ENCODE data around the gene DENND2C.

GRCh38 chr1:114589122-114589521 lies 80.7 kb downstream of the DENND2C start:
- TF ChIP-seq, protein P1, sequence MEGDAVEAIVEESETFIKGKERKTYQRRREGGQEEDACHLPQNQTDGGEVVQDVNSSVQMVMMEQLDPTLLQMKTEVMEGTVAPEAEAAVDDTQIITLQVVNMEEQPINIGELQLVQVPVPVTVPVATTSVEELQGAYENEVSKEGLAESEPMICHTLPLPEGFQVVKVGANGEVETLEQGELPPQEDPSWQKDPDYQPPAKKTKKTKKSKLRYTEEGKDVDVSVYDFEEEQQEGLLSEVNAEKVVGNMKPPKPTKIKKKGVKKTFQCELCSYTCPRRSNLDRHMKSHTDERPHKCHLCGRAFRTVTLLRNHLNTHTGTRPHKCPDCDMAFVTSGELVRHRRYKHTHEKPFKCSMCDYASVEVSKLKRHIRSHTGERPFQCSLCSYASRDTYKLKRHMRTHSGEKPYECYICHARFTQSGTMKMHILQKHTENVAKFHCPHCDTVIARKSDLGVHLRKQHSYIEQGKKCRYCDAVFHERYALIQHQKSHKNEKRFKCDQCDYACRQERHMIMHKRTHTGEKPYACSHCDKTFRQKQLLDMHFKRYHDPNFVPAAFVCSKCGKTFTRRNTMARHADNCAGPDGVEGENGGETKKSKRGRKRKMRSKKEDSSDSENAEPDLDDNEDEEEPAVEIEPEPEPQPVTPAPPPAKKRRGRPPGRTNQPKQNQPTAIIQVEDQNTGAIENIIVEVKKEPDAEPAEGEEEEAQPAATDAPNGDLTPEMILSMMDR (IDR thresholded peaks at IDR 0.05; ENCODE audit: insufficient read depth, low read length) = no peak
- no peak for TF ChIP-seq POLR2AphosphoS5 (IDR thresholded peaks at IDR 0.05; ENCODE audit: low read depth)
